ENCODE results near the gene MYOCD. TPM values are rescaled to one million over a fixed set of nuclear protein-coding genes. Genes with fewer than 3 reads are reported as not detected.

Gene MYOCD
- polyA plus RNA-seq, 1 donor (not counting 4 experiments of a cell fraction or from before 2014, with no cell fraction given), result not detected

DNA sequence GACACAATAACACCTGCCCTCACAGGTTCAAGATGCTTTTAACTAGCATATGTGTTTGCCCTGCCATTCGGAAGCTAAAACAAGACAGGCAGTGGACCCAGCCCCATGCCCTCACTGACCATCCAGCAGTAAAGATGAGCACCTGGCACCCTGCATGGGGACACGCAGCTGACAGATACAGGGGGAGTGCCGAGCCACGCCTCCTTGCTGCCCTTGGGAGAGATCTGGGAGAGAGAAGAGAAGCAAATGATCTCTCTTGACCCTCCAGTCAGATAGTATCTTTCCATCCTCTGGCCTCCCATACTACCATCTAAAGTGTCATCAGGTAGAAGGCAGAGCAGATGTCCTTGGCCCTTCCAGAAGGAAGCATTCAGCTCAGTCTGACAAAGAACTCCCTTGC is 40.6 kb upstream of the MYOCD start:
- Histone ChIP-seq H3K4me3 (ENCODE audit: control insufficient read depth in 2 of 3, extremely low read depth in 1 of 3, insufficient read depth in 2 of 3, low read depth in 1 of 3, low read length in 3 of 3) (no peak overlapping the region), H4K20me1 (ENCODE audit: control insufficient read depth, extremely low read depth, insufficient read depth, low read length) (no peaks in the 10 kb centered on the region), H3K79me2 (ENCODE audit: control insufficient read depth, insufficient read depth, low read length) (no peaks in the 10 kb centered on the region), H3K27ac (ENCODE audit: control insufficient read depth, insufficient read depth, low read length) (no peak overlapping the region), H2AFZ (ENCODE audit: control insufficient read depth, low read length) (no peak overlapping the region), H3K27me3 (ENCODE audit: control insufficient read depth, extremely low read depth, insufficient read depth, low read length) (no peaks in the 10 kb centered on the region), H3K9me1 (ENCODE audit: control insufficient read depth, extremely low read depth, insufficient read depth, low read length) (no peaks in the 10 kb centered on the region), H3K9me3 (ENCODE audit: control insufficient read depth, low read depth, low read length) (no peaks in the 10 kb centered on the region), H3K4me2 (ENCODE audit: control insufficient read depth, extremely low read depth, insufficient read depth, low read depth, low read length) (no peak overlapping the region), H3K36me3 (ENCODE audit: control insufficient read depth in 2 of 2, extremely low read depth in 1 of 2, insufficient read depth in 2 of 2, low read length in 2 of 2) (no peaks in the 10 kb centered on the region), H3K4me1 (ENCODE audit: control insufficient read depth, extremely low read depth, insufficient read depth, low read length) (peaks cover 5% of the 10 kb centered on the region), H3K9ac (ENCODE audit: control insufficient read depth, extremely low read depth, insufficient read depth, low read length) (no peak overlapping the region)
- FAIRE-seq, result no peak
- no peak for DNase-seq (ENCODE audit: low read depth, low spot score)
- TF ChIP-seq EZH2 (IDR thresholded peaks at IDR 0.05; ENCODE audit: low read length), result no peak
- TF ChIP-seq, protein P1, sequence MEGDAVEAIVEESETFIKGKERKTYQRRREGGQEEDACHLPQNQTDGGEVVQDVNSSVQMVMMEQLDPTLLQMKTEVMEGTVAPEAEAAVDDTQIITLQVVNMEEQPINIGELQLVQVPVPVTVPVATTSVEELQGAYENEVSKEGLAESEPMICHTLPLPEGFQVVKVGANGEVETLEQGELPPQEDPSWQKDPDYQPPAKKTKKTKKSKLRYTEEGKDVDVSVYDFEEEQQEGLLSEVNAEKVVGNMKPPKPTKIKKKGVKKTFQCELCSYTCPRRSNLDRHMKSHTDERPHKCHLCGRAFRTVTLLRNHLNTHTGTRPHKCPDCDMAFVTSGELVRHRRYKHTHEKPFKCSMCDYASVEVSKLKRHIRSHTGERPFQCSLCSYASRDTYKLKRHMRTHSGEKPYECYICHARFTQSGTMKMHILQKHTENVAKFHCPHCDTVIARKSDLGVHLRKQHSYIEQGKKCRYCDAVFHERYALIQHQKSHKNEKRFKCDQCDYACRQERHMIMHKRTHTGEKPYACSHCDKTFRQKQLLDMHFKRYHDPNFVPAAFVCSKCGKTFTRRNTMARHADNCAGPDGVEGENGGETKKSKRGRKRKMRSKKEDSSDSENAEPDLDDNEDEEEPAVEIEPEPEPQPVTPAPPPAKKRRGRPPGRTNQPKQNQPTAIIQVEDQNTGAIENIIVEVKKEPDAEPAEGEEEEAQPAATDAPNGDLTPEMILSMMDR (optimal IDR thresholded peaks at IDR 0.05 in 1 of 3, IDR thresholded peaks at IDR 0.05 in 1 of 3, conservative IDR thresholded peaks at IDR 0.05 in 1 of 3; ENCODE audit: extremely low read depth in 1 of 3, insufficient read depth in 2 of 3, low read length in 3 of 3), result no peak
- dilution Hi-C loops (cut with MboI; ENCODE audit: extremely low pct_ligation_motif_present, low sequenced_read_pairs), result no loop called here

GRCh38 chr17:12627177-12627629 is 38.5 kb upstream of the MYOCD start:
- H3K4me3 ChIP-seq (ENCODE audit: control insufficient read depth in 2 of 3, extremely low read depth in 1 of 3, insufficient read depth in 2 of 3, low read depth in 1 of 3, low read length in 3 of 3), result no peak overlapping the region
- H2AFZ ChIP-seq (ENCODE audit: control insufficient read depth, low read length), result no peak overlapping the region
- H4K20me1 ChIP-seq (ENCODE audit: control insufficient read depth, extremely low read depth, insufficient read depth, low read length), result no peaks in the 10 kb centered on the region
- H3K4me2 ChIP-seq (ENCODE audit: control insufficient read depth, extremely low read depth, insufficient read depth, low read depth, low read length), result no peak overlapping the region
- dilution Hi-C loops (cut with MboI; ENCODE audit: extremely low pct_ligation_motif_present, low sequenced_read_pairs), result no loop called here
- H3K9me1 ChIP-seq (ENCODE audit: control insufficient read depth, extremely low read depth, insufficient read depth, low read length), result no peaks in the 10 kb centered on the region
- H3K4me1 ChIP-seq (ENCODE audit: control insufficient read depth, extremely low read depth, insufficient read depth, low read length), result peaks cover 2% of the 10 kb centered on the region
- no peak overlapping the region for H3K27ac ChIP-seq (ENCODE audit: control insufficient read depth, insufficient read depth, low read length)
- TF ChIP-seq EZH2 (IDR thresholded peaks at IDR 0.05; ENCODE audit: low read length), result no peak
- TF ChIP-seq, protein P1 (optimal IDR thresholded peaks at IDR 0.05 in 1 of 3, IDR thresholded peaks at IDR 0.05 in 1 of 3, conservative IDR thresholded peaks at IDR 0.05 in 1 of 3; ENCODE audit: extremely low read depth in 1 of 3, insufficient read depth in 2 of 3, low read length in 3 of 3), result no peak
- H3K9ac ChIP-seq (ENCODE audit: control insufficient read depth, extremely low read depth, insufficient read depth, low read length), result no peak overlapping the region
- no peak for FAIRE-seq
- H3K79me2 ChIP-seq (ENCODE audit: control insufficient read depth, insufficient read depth, low read length), result no peaks in the 10 kb centered on the region
- no peak for DNase-seq (ENCODE audit: low read depth, low spot score)
- no peaks in the 10 kb centered on the region for H3K36me3 ChIP-seq (ENCODE audit: control insufficient read depth in 2 of 2, extremely low read depth in 1 of 2, insufficient read depth in 2 of 2, low read length in 2 of 2)
- H3K27me3 ChIP-seq (ENCODE audit: control insufficient read depth, extremely low read depth, insufficient read depth, low read length), result no peaks in the 10 kb centered on the region
- no peaks in the 10 kb centered on the region for H3K9me3 ChIP-seq (ENCODE audit: control insufficient read depth, low read depth, low read length)
